ENCODE measurements around the gene FIGLA. TPM values are rescaled to one million over a fixed set of nuclear protein-coding genes. Genes with fewer than 3 reads are reported as not detected.
A peak's percentile ranks its signal among the peaks of the same experiment; 100 is the strongest.

Gene FIGLA
- total RNA-seq, 1 donor from 2014 or later: not detected

GRCh38 chr2:70833246-70833645 lies 42.8 kb upstream of the FIGLA start:
- Histone ChIP-seq H3K36me3 (ENCODE audit: control insufficient read depth, insufficient read depth, low read length) (no peaks in the 10 kb centered on the region), H3K27me3 (ENCODE audit: control insufficient read depth, insufficient read depth, low read length) (no peaks in the 10 kb centered on the region), H3K4me3 (ENCODE audit: low read depth, low read length) (no peak overlapping the region)
- TF ChIP-seq CTCF (IDR thresholded peaks at IDR 0.05; ENCODE audit: insufficient read depth, low read length, severe bottlenecking): no peak
- DNase-seq (ENCODE audit: low read depth) (no peak), FAIRE-seq (peak; percentile 50)

GRCh38 chr2:70832386-70832785 lies 41.9 kb upstream of the FIGLA start:
- FAIRE-seq: no peak

GRCh38 chr2:70831861-70832260 lies 41.4 kb upstream of the FIGLA start:
- no peak for DNase-seq (ENCODE audit: low read depth)
- H3K4me3 ChIP-seq (ENCODE audit: low read depth, low read length): no peak overlapping the region
- H3K36me3 ChIP-seq (ENCODE audit: control insufficient read depth, insufficient read depth, low read length): no peaks in the 10 kb centered on the region
- TF ChIP-seq CTCF (IDR thresholded peaks at IDR 0.05; ENCODE audit: insufficient read depth, low read length, severe bottlenecking): no peak
- H3K27me3 ChIP-seq (ENCODE audit: control insufficient read depth, insufficient read depth, low read length): no peaks in the 10 kb centered on the region
- no peak for FAIRE-seq

More at GRCh38 chr2:70832386-70832785, 41.9 kb upstream of the FIGLA start:
- H3K27me3 ChIP-seq (ENCODE audit: control insufficient read depth, insufficient read depth, low read length): no peaks in the 10 kb centered on the region
- DNase-seq (ENCODE audit: low read depth): no peak
- H3K4me3 ChIP-seq (ENCODE audit: low read depth, low read length): no peak overlapping the region
- no peaks in the 10 kb centered on the region for H3K36me3 ChIP-seq (ENCODE audit: control insufficient read depth, insufficient read depth, low read length)
- TF ChIP-seq CTCF (IDR thresholded peaks at IDR 0.05; ENCODE audit: insufficient read depth, low read length, severe bottlenecking): no peak

GRCh38 chr2:70830366-70830765 lies 39.9 kb upstream of the FIGLA start:
- Histone ChIP-seq H3K27me3 (ENCODE audit: control insufficient read depth, insufficient read depth, low read length) (no peaks in the 10 kb centered on the region), H3K36me3 (ENCODE audit: control insufficient read depth, insufficient read depth, low read length) (no peaks in the 10 kb centered on the region), H3K4me3 (ENCODE audit: low read depth, low read length) (no peak overlapping the region)
- DNase-seq (ENCODE audit: low read depth) (no peak), FAIRE-seq (no peak)
- TF ChIP-seq CTCF (IDR thresholded peaks at IDR 0.05; ENCODE audit: insufficient read depth, low read length, severe bottlenecking): no peak

GRCh38 chr2:70829916-70830315 lies 39.5 kb upstream of the FIGLA start:
- FAIRE-seq (no peak), DNase-seq (ENCODE audit: low read depth) (no peak)
- H3K27me3 ChIP-seq (ENCODE audit: control insufficient read depth, insufficient read depth, low read length): no peaks in the 10 kb centered on the region
- no peaks in the 10 kb centered on the region for H3K36me3 ChIP-seq (ENCODE audit: control insufficient read depth, insufficient read depth, low read length)
- H3K4me3 ChIP-seq (ENCODE audit: low read depth, low read length): no peak overlapping the region
- no peak for TF ChIP-seq CTCF (IDR thresholded peaks at IDR 0.05; ENCODE audit: insufficient read depth, low read length, severe bottlenecking)

All from bronchial epithelial cell (primary cell).